Kidney tubule cell (primary cell): ENCODE measurements around the gene PTOV1.

Experiments used
- DNase-seq: peaks from one replicate; pipeline ENCODE4 v3.0.0-alpha.2; 2018; ENCODE audit warnings: low spot score

Gene PTOV1

GRCh38 chr19:49843265-49843664, 7.7 kb upstream of the PTOV1 start:
- DNase-seq, result no peak

- peak; percentile 55 for DNase-seq
Observed at GRCh38 chr19:49844138-49845095, 6.5 kb upstream of the PTOV1 start.

- no peak for DNase-seq
Observed at GRCh38 chr19:49845414-49845813, 5.5 kb upstream of the PTOV1 start.

GRCh38 chr19:49846408-49846807, 4.6 kb upstream of the PTOV1 start:
- no peak for DNase-seq

GRCh38 chr19:49847731-49848696, 2.9 kb upstream of the PTOV1 start:
- peak; percentile 75 for DNase-seq

- no peak for DNase-seq
Observed at GRCh38 chr19:49848938-49849337, 2.0 kb upstream of the PTOV1 start.

- DNase-seq, result no peak
Observed at GRCh38 chr19:49849433-49850220, 1.3 kb upstream of the PTOV1 start.

- no peak for DNase-seq
Observed at GRCh38 chr19:49850221-49850486, 805 bp upstream of the PTOV1 start.

GRCh38 chr19:49851456-49852259, 699 bp downstream of the PTOV1 start:
- DNase-seq, result no peak

- no peak for DNase-seq
Observed at GRCh38 chr19:49852631-49853126, 1.7 kb downstream of the PTOV1 start.

GRCh38 chr19:49853852-49854377, 3.0 kb downstream of the PTOV1 start:
- DNase-seq, result no peak

- DNase-seq, result no peak
Observed at GRCh38 chr19:49854378-49855263, 3.7 kb downstream of the PTOV1 start.

GRCh38 chr19:49855277-49855675, 4.3 kb downstream of the PTOV1 start:
- no peak for DNase-seq

GRCh38 chr19:49855676-49856573, 5.0 kb downstream of the PTOV1 start:
- DNase-seq, result no peak

GRCh38 chr19:49856574-49857021, 5.6 kb downstream of the PTOV1 start:
- DNase-seq, result no peak

- no peak for DNase-seq
Observed at GRCh38 chr19:49857061-49857837, 6.3 kb downstream of the PTOV1 start.

- no peak for DNase-seq
Observed at GRCh38 chr19:49857838-49858087, 6.8 kb downstream of the PTOV1 start.
